GM13977 (cell line): ENCODE results near the gene ACBD6.
"Not testable (repeated sequence)": the region's sequence is repeated elsewhere in the genome, so short reads cannot be mapped to it uniquely, and the experiment has no call there.

Source experiments
- DNase-seq: peaks from one replicate; pipeline ENCODE4 v3.0.0; 2012; ENCODE audit warnings: low spot score
- in situ Hi-C: fragments of 300-500 bp; cut with MboI; formaldehyde crosslinking; loops from one replicate; pipeline ENCODE4 v1.12.0; 2022; ENCODE audit warnings: low sequenced_read_pairs, low pct_unique_long_range_greater_than_20kb, mixed read lengths, inconsistent platforms; ENCODE audit not compliant: unreplicated experiment
- TF ChIP-seq, protein P1 (sequence below): IDR thresholded peaks from 2 replicates; pipeline ENCODE4 v1.5.1; 2012; ENCODE audit warnings: mild to moderate bottlenecking, control low read depth; ENCODE audit not compliant: insufficient read depth; ENCODE audit errors: extremely low read depth, missing control alignments

Gene ACBD6

GRCh38 chr1:180415236-180415848 lies 87.0 kb downstream of the ACBD6 start:
- DNase-seq, result no peak
- in situ Hi-C loops, result no loop called here
- TF ChIP-seq, protein P1, sequence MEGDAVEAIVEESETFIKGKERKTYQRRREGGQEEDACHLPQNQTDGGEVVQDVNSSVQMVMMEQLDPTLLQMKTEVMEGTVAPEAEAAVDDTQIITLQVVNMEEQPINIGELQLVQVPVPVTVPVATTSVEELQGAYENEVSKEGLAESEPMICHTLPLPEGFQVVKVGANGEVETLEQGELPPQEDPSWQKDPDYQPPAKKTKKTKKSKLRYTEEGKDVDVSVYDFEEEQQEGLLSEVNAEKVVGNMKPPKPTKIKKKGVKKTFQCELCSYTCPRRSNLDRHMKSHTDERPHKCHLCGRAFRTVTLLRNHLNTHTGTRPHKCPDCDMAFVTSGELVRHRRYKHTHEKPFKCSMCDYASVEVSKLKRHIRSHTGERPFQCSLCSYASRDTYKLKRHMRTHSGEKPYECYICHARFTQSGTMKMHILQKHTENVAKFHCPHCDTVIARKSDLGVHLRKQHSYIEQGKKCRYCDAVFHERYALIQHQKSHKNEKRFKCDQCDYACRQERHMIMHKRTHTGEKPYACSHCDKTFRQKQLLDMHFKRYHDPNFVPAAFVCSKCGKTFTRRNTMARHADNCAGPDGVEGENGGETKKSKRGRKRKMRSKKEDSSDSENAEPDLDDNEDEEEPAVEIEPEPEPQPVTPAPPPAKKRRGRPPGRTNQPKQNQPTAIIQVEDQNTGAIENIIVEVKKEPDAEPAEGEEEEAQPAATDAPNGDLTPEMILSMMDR, result no peak

DNA sequence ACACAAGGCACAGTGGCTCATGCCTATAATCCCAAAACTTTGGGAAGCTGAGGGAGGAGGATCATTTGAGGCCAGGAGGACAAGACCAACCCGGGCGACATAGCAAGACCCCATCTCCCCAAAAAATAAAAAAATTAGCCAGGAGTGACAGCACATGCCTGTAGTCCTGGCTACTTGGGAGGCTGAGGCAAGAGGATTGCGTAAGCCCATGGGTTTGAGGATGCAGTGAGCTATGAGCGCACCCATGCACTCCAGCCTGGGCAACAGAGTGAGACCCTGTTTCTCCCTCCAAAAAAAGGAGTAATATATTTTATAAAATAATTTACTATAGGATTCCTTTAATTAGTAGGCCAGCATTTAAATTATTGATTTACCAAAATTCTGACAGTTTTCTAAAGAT lies 89.8 kb downstream of the ACBD6 start:
- TF ChIP-seq, protein P1, result no peak
- in situ Hi-C loops, result no loop called here
- DNase-seq, result no peak

DNA sequence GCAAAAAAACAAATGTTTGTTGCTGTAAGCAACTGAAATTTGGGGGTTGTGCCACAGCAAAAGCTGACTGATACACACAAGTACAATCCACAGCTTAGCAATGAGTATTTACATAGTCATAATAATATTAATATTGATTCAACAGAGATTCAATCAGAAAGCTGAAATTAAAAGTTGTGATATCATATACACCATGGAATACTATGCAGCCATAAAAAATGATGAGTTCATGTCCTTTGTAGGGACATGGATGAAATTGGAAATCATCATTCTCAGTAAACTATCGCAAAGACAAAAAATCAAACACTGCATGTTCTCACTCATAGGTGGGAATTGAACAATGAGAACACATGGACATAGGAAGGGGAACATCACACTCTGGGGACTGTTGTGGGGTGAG lies 94.2 kb downstream of the ACBD6 start:
- in situ Hi-C loops, DNase-seq: not testable (repeated sequence)

GRCh38 chr1:180407051-180407450 lies 95.3 kb downstream of the ACBD6 start:
- DNase-seq, result no peak
- in situ Hi-C loops, result no loop called here
- TF ChIP-seq, protein P1, result no peak

DNA sequence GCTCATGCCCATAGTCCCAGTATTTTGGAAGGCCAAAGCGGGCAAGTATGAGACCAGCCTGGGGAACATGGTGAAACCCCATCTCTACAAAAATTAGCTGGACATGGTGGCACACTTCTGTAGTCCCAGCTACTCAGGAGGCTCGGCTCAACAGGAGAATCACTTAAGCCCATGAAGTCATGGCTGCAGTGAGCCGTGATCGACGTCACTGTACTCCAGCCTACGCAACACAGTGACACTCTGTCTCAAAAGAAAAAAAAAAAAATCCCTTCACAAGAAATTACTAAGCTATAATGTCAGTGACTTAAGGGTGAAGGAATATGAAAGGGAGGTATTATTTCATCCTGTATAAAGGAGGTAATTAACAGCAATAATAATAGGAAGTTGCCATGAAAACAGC lies 99.8 kb downstream of the ACBD6 start:
- TF ChIP-seq, protein P1, result no peak
- DNase-seq, result no peak
- in situ Hi-C loops, result no loop called here

DNA sequence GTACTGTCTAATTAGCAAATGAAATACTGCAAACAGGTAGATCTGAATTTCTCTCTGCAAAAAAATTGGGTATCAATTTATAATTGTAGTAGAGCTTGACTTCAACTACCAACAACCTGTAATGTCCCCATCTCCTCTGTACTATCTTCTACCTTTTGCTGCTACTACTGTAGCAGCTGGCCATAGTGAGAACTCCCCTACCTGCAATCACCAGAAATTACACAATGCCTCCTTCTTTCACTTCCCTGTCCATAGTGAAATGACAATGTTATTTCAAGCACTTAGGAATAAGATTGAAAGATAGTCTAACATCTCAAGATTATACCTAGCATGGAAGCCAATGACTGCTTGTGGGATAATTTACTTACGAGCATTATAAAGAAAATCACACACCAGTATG lies 100.4 kb downstream of the ACBD6 start:
- TF ChIP-seq, protein P1, result no peak
- DNase-seq, result no peak
- in situ Hi-C loops, result no loop called here

DNA sequence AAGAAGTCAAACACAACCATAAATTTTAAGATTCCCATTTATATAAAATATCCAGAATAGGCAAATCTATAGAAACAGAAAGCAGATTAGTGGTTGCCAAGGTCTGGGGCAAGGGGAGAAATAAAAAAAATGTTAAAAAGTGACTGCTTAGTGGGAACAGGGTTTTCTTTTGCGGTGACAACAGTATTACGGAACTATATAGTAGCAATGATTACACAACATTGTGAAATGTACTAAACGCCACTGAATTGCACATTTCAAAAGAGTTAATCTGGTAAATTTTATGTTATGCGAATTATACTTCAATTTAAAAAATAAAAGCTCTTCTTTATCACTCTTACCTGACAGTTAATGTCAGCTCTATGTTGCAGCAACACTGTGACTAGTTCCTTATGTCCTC lies 105.2 kb downstream of the ACBD6 start:
- no peak for DNase-seq
- in situ Hi-C loops, result no loop called here
- TF ChIP-seq, protein P1, result no peak
